ENCODE measurements around the gene HDAC5. TPM values are rescaled to one million over a fixed set of nuclear protein-coding genes. Genes with fewer than 3 reads are reported as not detected.

The HDAC5 gene
- polyA plus RNA-seq, 1 of the 3 experiments (the other 2 are of a cell fraction): 19.0 TPM

DNA sequence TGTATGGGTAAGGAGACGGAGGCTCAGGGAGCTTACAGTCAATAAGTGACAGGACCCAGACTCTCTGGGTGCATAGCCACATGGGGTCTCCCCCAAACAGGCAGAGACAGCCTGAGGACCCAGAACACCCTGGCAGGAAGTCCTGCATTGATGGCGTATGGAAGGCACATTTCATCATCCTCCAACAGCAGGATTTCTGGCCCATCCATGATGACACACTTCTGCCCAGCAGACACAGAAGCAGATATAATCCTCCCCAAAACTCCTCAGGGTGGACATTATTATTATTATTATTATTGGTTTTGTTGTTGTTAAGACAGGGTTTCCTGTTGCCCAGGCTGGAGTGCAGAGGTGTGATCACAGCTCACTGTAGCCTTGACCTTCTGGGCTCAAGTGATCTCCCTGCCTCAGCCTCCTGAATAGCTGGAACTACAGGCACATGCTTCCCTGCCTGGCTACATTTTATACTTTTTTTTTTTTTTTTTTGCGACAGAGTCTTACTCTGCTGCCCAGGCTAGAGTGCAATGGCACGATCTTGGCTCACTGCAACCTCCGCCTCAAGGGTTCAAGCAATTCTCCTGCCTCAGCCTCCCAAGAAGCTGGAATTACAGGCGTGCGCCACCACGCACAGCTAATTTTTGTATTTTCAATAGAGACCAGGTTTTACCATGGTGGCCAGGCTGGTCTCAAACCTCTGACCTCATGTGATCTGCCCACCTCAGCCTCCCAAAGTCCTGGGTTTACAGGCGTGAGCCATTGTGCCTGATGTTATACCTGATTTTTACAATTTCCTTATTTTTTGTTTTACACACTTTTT, 11.5 kb upstream of the HDAC5 start:
- POLR2A ChIA-PET: no interaction called here
- TF ChIP-seq FOSL2 (IDR thresholded peaks at IDR 0.05; ENCODE audit: borderline replicate concordance, low read depth): no peak
- no peak for TF ChIP-seq RCOR1 (IDR thresholded peaks at IDR 0.05; ENCODE audit: low read length)
- TF ChIP-seq POLR2AphosphoS5 (IDR thresholded peaks at IDR 0.05; ENCODE audit: low read depth, low read length): no peak
- TF ChIP-seq NRF1 (IDR thresholded peaks at IDR 0.05; ENCODE audit: low read depth, low read length): no peak
- no peak for TF ChIP-seq RXRA (IDR thresholded peaks at IDR 0.05; ENCODE audit: borderline replicate concordance, low read depth)
- TF ChIP-seq ELF1 (IDR thresholded peaks at IDR 0.05): no peak
- no peak for TF ChIP-seq GABPA (IDR thresholded peaks at IDR 0.05; ENCODE audit: low read depth)
- no peak for TF ChIP-seq TAF1 (IDR thresholded peaks at IDR 0.05; ENCODE audit: borderline replicate concordance, low read depth, low read length)
- TF ChIP-seq, protein P1, sequence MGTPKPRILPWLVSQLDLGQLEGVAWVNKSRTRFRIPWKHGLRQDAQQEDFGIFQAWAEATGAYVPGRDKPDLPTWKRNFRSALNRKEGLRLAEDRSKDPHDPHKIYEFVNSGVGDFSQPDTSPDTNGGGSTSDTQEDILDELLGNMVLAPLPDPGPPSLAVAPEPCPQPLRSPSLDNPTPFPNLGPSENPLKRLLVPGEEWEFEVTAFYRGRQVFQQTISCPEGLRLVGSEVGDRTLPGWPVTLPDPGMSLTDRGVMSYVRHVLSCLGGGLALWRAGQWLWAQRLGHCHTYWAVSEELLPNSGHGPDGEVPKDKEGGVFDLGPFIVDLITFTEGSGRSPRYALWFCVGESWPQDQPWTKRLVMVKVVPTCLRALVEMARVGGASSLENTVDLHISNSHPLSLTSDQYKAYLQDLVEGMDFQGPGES (IDR thresholded peaks at IDR 0.05; ENCODE audit: low read depth, low read length): no peak
- no peak for TF ChIP-seq USF2 (IDR thresholded peaks at IDR 0.05; ENCODE audit: borderline replicate concordance, low read depth, low read length)
- TF ChIP-seq MXI1 (IDR thresholded peaks at IDR 0.05; ENCODE audit: low read depth, low read length): no peak
- TF ChIP-seq MEF2A (IDR thresholded peaks at IDR 0.05; ENCODE audit: borderline replicate concordance, low read depth): no peak
- CTCF ChIA-PET: interaction anchor here (1.6 to 3.2 kb wide), 2 partner anchors 11 to 20 kb away, joined by 6 to 11 read pairs; partner anchors contain the start of gene HDAC5

GRCh38 chr17:44133918-44134476, 10.6 kb upstream of the HDAC5 start:
- H3K9me3 ChIP-seq: no peaks in the 10 kb centered on the region
- peaks cover 15% of the 10 kb centered on the region for H3F3A ChIP-seq (replicated peaks; ENCODE audit: insufficient read depth)
- H3K9ac ChIP-seq: no peak overlapping the region
- no peak for TF ChIP-seq TCF12 (IDR thresholded peaks at IDR 0.05)
- no peak for TF ChIP-seq RAD21 (IDR thresholded peaks at IDR 0.05; ENCODE audit: low read length)
- no peak for TF ChIP-seq GATA2 (CRISPR knock-in tag; IDR thresholded peaks at IDR 0.05)
- no peak for TF ChIP-seq FOXM1 (IDR thresholded peaks at IDR 0.05; ENCODE audit: low read depth)
- TF ChIP-seq TEAD4 (IDR thresholded peaks at IDR 0.05; ENCODE audit: borderline replicate concordance, insufficient read depth): no peak
- TF ChIP-seq, protein P2, sequence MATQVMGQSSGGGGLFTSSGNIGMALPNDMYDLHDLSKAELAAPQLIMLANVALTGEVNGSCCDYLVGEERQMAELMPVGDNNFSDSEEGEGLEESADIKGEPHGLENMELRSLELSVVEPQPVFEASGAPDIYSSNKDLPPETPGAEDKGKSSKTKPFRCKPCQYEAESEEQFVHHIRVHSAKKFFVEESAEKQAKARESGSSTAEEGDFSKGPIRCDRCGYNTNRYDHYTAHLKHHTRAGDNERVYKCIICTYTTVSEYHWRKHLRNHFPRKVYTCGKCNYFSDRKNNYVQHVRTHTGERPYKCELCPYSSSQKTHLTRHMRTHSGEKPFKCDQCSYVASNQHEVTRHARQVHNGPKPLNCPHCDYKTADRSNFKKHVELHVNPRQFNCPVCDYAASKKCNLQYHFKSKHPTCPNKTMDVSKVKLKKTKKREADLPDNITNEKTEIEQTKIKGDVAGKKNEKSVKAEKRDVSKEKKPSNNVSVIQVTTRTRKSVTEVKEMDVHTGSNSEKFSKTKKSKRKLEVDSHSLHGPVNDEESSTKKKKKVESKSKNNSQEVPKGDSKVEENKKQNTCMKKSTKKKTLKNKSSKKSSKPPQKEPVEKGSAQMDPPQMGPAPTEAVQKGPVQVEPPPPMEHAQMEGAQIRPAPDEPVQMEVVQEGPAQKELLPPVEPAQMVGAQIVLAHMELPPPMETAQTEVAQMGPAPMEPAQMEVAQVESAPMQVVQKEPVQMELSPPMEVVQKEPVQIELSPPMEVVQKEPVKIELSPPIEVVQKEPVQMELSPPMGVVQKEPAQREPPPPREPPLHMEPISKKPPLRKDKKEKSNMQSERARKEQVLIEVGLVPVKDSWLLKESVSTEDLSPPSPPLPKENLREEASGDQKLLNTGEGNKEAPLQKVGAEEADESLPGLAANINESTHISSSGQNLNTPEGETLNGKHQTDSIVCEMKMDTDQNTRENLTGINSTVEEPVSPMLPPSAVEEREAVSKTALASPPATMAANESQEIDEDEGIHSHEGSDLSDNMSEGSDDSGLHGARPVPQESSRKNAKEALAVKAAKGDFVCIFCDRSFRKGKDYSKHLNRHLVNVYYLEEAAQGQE (IDR thresholded peaks at IDR 0.05; ENCODE audit: low read depth, low read length): no peak
- no peak for TF ChIP-seq EZH2phosphoT487 (IDR thresholded peaks at IDR 0.05; ENCODE audit: borderline replicate concordance, low read depth)
- TF ChIP-seq MEF2A (IDR thresholded peaks at IDR 0.05; ENCODE audit: borderline replicate concordance, low read depth): no peak
- TF ChIP-seq MXI1 (IDR thresholded peaks at IDR 0.05; ENCODE audit: low read depth, low read length): no peak
- no peak for TF ChIP-seq RXRA (IDR thresholded peaks at IDR 0.05; ENCODE audit: borderline replicate concordance, low read depth)
- no peak for DNase-seq
- H4K20me1 ChIP-seq (ENCODE audit: insufficient read depth): no peaks in the 10 kb centered on the region
- POLR2A ChIA-PET: no interaction called here
- no peaks in the 10 kb centered on the region for H3K79me2 ChIP-seq (ENCODE audit: insufficient read depth)
- H3K4me1 ChIP-seq (ENCODE audit: control insufficient read depth in 1 of 2, insufficient read depth in 2 of 2, low read depth in 1 of 2, low read length in 1 of 2): peaks cover 0 to 13% of the 10 kb centered on the region in 2 experiments; a peak in 3 of 4 replicates
- H3K4me2 ChIP-seq: no peak overlapping the region
- WGBS (ENCODE audit: low lambda C conversion rate): 74% methylated on average over 4 of the region's 4 CpGs
- no peaks in the 10 kb centered on the region for H3K9me2 ChIP-seq
- CTCF ChIA-PET: interaction anchor here (0.7 to 3.2 kb wide), 6 partner anchors 10 to 102 kb away, joined by 3 to 11 read pairs (median 8); partner anchors contain the start of gene HDAC5
- H3K4me3 ChIP-seq (ENCODE audit: low read depth in 2 of 2, low read length in 1 of 2): no peak overlapping the region
- no peak overlapping the region for H3K27ac ChIP-seq (ENCODE audit: low read depth in 2 of 2, low read length in 1 of 2)
- no peaks in the 10 kb centered on the region for H3K36me3 ChIP-seq (replicated peaks in 1 of 2; ENCODE audit: control insufficient read depth in 1 of 2, insufficient read depth in 2 of 2, low read length in 1 of 2)
- H2AFZ ChIP-seq (ENCODE audit: low read depth): no peak overlapping the region
- no peaks in the 10 kb centered on the region for H3K27me3 ChIP-seq (ENCODE audit: insufficient read depth)

More for the DNA sequence above, 11.5 kb upstream of the HDAC5 start:
- no peak overlapping the region for H2AFZ ChIP-seq (ENCODE audit: low read depth)
- DNase-seq: no peak
- H4K20me1 ChIP-seq (ENCODE audit: insufficient read depth): no peaks in the 10 kb centered on the region
- H3K4me1 ChIP-seq (ENCODE audit: control insufficient read depth in 1 of 2, insufficient read depth in 2 of 2, low read depth in 1 of 2, low read length in 1 of 2): peaks cover 0 to 13% of the 10 kb centered on the region in 2 experiments; a peak in 3 of 4 replicates
- 86% methylated on average over 8 of the region's 9 CpGs for WGBS (ENCODE audit: low lambda C conversion rate)
- H3K79me2 ChIP-seq (ENCODE audit: insufficient read depth): no peaks in the 10 kb centered on the region
- no peaks in the 10 kb centered on the region for H3K27me3 ChIP-seq (ENCODE audit: insufficient read depth)
- H3K27ac ChIP-seq (ENCODE audit: low read depth in 2 of 2, low read length in 1 of 2): no peak overlapping the region
- H3F3A ChIP-seq (replicated peaks; ENCODE audit: insufficient read depth): peaks cover 16% of the 10 kb centered on the region
- H3K9me2 ChIP-seq: no peaks in the 10 kb centered on the region
- H3K9me3 ChIP-seq: no peaks in the 10 kb centered on the region
- no peak overlapping the region for H3K9ac ChIP-seq
- H3K4me3 ChIP-seq (ENCODE audit: low read depth in 2 of 2, low read length in 1 of 2): no peak overlapping the region
- H3K4me2 ChIP-seq: no peak overlapping the region
- H3K36me3 ChIP-seq (replicated peaks in 1 of 2; ENCODE audit: control insufficient read depth in 1 of 2, insufficient read depth in 2 of 2, low read length in 1 of 2): no peaks in the 10 kb centered on the region
